Keratinocyte (primary cell): Measurements from ENCODE around the gene PCDH9. TPM values are rescaled to one million over a fixed set of nuclear protein-coding genes. Genes with fewer than 3 reads are reported as not detected.

Experiments
- DNase-seq: peaks from one replicate; pipeline ENCODE4 v3.0.0-alpha.2; 2011; ENCODE audit warnings: low read depth, missing footprints, low spot score
- FAIRE-seq: peaks from 2 replicates; lab custom pipeline; 2011; peaks lifted over from hg19 to GRCh38; lab: Jason Lieb, UNC
- H2AFZ ChIP-seq: 2 replicates; pipeline ENCODE4 v1.6.0; 2012; ENCODE audit warnings: low read length, control low read depth, inconsistent platforms; ENCODE audit not compliant: control insufficient read depth
- H3K27ac ChIP-seq: 2 replicates; pipeline ENCODE4 v1.5.1; 2011; ENCODE audit warnings: low read length; ENCODE audit not compliant: control insufficient read depth, insufficient read depth
- H3K27me3 ChIP-seq: 3 replicates; pipeline ENCODE4 v1.6.0; 2011; ENCODE audit warnings: low read length; ENCODE audit not compliant: control insufficient read depth, insufficient read depth; ENCODE audit errors: extremely low read depth
- H3K36me3 ChIP-seq, 2 experiments: 2 replicates in 1 of 2; 3 replicates in 1 of 2; pipeline ENCODE4 v1.5.1; 2011; ENCODE audit warnings: low read length in 2 of 2, mild to moderate bottlenecking in 1 of 2; ENCODE audit not compliant: control insufficient read depth in 2 of 2, insufficient read depth in 2 of 2; ENCODE audit errors: extremely low read depth in 1 of 2
- H3K4me1 ChIP-seq: 3 replicates; pipeline ENCODE4 v1.5.1; 2011; ENCODE audit warnings: low read length; ENCODE audit not compliant: control insufficient read depth, insufficient read depth; ENCODE audit errors: extremely low read depth
- H3K4me2 ChIP-seq: 3 replicates; pipeline ENCODE4 v1.6.0; 2011; ENCODE audit warnings: low read depth, low read length; ENCODE audit not compliant: control insufficient read depth, insufficient read depth; ENCODE audit errors: extremely low read depth
- H3K4me3 ChIP-seq, 3 experiments: fragments of 200-600 bp in 1 of 3; sonication (generic) in 1 of 3; 2 replicates in 2 of 3; 3 replicates in 1 of 3; pipeline ENCODE4 v1.5.1; 2011 to 2016; ENCODE audit warnings: low read length in 3 of 3, mild to moderate bottlenecking in 3 of 3, control low read depth in 2 of 3, inconsistent platforms in 1 of 3, low read depth in 1 of 3, mixed read lengths in 1 of 3, mixed run types in 1 of 3, moderate library complexity in 1 of 3; ENCODE audit not compliant: control insufficient read depth in 2 of 3, insufficient read depth in 2 of 3; ENCODE audit errors: extremely low read depth in 1 of 3
- H3K79me2 ChIP-seq: 2 replicates; pipeline ENCODE4 v1.6.0; 2012; ENCODE audit warnings: low read length; ENCODE audit not compliant: control insufficient read depth, insufficient read depth
- H3K9ac ChIP-seq: 3 replicates; pipeline ENCODE4 v1.6.0; 2011; ENCODE audit warnings: low read length; ENCODE audit not compliant: control insufficient read depth, insufficient read depth; ENCODE audit errors: extremely low read depth
- H3K9me1 ChIP-seq: 3 replicates; pipeline ENCODE4 v1.6.0; 2011; ENCODE audit warnings: low read length; ENCODE audit not compliant: control insufficient read depth, insufficient read depth; ENCODE audit errors: extremely low read depth
- H3K9me3 ChIP-seq: 2 replicates; pipeline ENCODE4 v1.5.1; 2012; ENCODE audit warnings: low read depth, low read length; ENCODE audit not compliant: control insufficient read depth
- H4K20me1 ChIP-seq: 3 replicates; pipeline ENCODE4 v1.6.0; 2011; ENCODE audit warnings: low read length; ENCODE audit not compliant: control insufficient read depth, insufficient read depth; ENCODE audit errors: extremely low read depth
- CTCF ChIP-seq, 3 experiments: IDR thresholded peaks in 1 of 3; conservative IDR thresholded peaks in 1 of 3; optimal IDR thresholded peaks in 1 of 3; 2 replicates in 2 of 3; 3 replicates in 1 of 3; pipeline versions ENCODE3 to v1.5.1; 2011; ENCODE audit warnings: low read length in 3 of 3, mild to moderate bottlenecking in 3 of 3, moderate library complexity in 2 of 3, control low read depth in 1 of 3, inconsistent platforms in 1 of 3; ENCODE audit not compliant: insufficient read depth in 2 of 3; ENCODE audit errors: extremely low read depth in 1 of 3
- EZH2 ChIP-seq: IDR thresholded peaks from one replicate; pipeline ENCODE4 v1.6.1; 2012; ENCODE audit warnings: inconsistent platforms, mild to moderate bottlenecking, low read length, moderate library complexity
- dilution Hi-C: fragments of 300-500 bp; cut with MboI; formaldehyde crosslinking; loops from one replicate; pipeline ENCODE4 v1.7.0; 2020; ENCODE audit warnings: low sequenced_read_pairs; ENCODE audit not compliant: extremely low pct_ligation_motif_present
- polyA plus RNA-seq, 5 experiments: library from polyadenylated mRNA; depleted of rRNA in 3 of 5; stranded (reverse) in 3 of 5; stranded (forward) in 1 of 5; unstranded in 1 of 5; fragments of >200 nt; gene quantifications; 1 replicate in 1 of 5; 2 replicates in 3 of 5; 3 replicates in 1 of 5; pipeline versions ENCODE4 v1.2.1 to v1.2.3, GENCODE V29; 2011 to 2012; ENCODE audit warnings: missing spikeins in 2 of 5, low read depth in 1 of 5, low replicate concordance in 1 of 5

Gene PCDH9
- polyA plus RNA-seq, 1 donor (not counting 4 experiments of a cell fraction or from before 2014, with no cell fraction given): 0.21 TPM

- dilution Hi-C loops: no loop called here
- Histone ChIP-seq H3K4me1 (peaks cover 5% of the 10 kb centered on the region), H3K4me2 (peak overlapping the region; percentile 29), H4K20me1 (no peaks in the 10 kb centered on the region), H3K9ac (no peak overlapping the region), H3K36me3 (no peaks in the 10 kb centered on the region), H3K9me3 (no peaks in the 10 kb centered on the region), H2AFZ (no peak overlapping the region), H3K27ac (peak overlapping the region; percentile 41), H3K9me1 (no peaks in the 10 kb centered on the region), H3K79me2 (no peaks in the 10 kb centered on the region), H3K4me3 (no peak overlapping the region), H3K27me3 (no peaks in the 10 kb centered on the region)
- TF ChIP-seq EZH2 (no peak), CTCF (optimal IDR thresholded peaks at IDR 0.05 in 1 of 3, IDR thresholded peaks at IDR 0.05 in 1 of 3, conservative IDR thresholded peaks at IDR 0.05 in 1 of 3; ENCODE audit: extremely low read depth in 1 of 3, insufficient read depth in 2 of 3, low read length in 3 of 3) (no peak)
- peak; percentile 61 for FAIRE-seq
- peak; percentile 23 for DNase-seq
Measured at GRCh38 chr13:66853564-66853963, 376.6 kb downstream of the PCDH9 start.

DNA sequence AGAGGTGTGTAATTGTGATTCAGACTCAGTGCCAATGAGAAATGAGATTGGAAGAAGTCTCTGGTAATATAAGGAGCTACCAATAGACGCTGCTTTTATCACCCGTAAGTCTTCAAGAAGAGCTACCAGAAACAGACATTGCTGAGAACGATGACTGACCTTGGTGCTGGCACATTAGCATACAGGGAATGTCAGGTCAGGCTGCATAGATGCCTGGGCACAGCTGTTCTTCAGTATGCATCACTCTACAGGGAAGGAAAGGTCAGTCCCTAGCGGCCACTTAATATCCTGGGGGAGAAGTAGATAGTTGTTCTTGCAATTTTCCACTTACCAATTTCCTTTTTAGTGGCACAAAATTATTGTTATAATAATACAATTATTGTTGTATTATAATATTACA lies 380.4 kb downstream of the PCDH9 start:
- Histone ChIP-seq H3K9me3 (no peaks in the 10 kb centered on the region), H3K79me2 (no peaks in the 10 kb centered on the region), H3K4me3 (no peak overlapping the region), H3K4me1 (peaks cover 5% of the 10 kb centered on the region), H3K9ac (no peak overlapping the region), H3K36me3 (no peaks in the 10 kb centered on the region), H3K9me1 (no peaks in the 10 kb centered on the region), H3K4me2 (no peak overlapping the region), H4K20me1 (no peaks in the 10 kb centered on the region), H3K27ac (no peak overlapping the region), H2AFZ (no peak overlapping the region), H3K27me3 (no peaks in the 10 kb centered on the region)
- DNase-seq (no peak), FAIRE-seq (no peak)
- no peak for TF ChIP-seq EZH2
- no peak for TF ChIP-seq CTCF (optimal IDR thresholded peaks at IDR 0.05 in 1 of 3, IDR thresholded peaks at IDR 0.05 in 1 of 3, conservative IDR thresholded peaks at IDR 0.05 in 1 of 3; ENCODE audit: extremely low read depth in 1 of 3, insufficient read depth in 2 of 3, low read length in 3 of 3)
- dilution Hi-C loops: no loop called here
